Lower leg skin (tissue), 3 donors: ENCODE data around the gene DPYD.

Experiments used
- POLR2A ChIP-seq, 2 donors: fragments of 450-650 bp; IDR thresholded peaks; one replicate each; pipeline ENCODE4 v1.6.1; 2016 to 2017; ENCODE audit warnings: antibody characterized with exemption in 2 of 2, mild to moderate bottlenecking in 1 of 2, moderate library complexity in 1 of 2
- TF ChIP-seq, protein P1 (sequence below), 3 donors: fragments of 450-650 bp; IDR thresholded peaks; one replicate each; pipeline ENCODE4 v1.5.1; 2016; ENCODE audit warnings: antibody characterized with exemption in 3 of 3, mild to moderate bottlenecking in 3 of 3, moderate library complexity in 2 of 3

GRCh38 chr1:97883823-97884222 lies 37.0 kb downstream of the DPYD start:
- TF ChIP-seq, protein P1, sequence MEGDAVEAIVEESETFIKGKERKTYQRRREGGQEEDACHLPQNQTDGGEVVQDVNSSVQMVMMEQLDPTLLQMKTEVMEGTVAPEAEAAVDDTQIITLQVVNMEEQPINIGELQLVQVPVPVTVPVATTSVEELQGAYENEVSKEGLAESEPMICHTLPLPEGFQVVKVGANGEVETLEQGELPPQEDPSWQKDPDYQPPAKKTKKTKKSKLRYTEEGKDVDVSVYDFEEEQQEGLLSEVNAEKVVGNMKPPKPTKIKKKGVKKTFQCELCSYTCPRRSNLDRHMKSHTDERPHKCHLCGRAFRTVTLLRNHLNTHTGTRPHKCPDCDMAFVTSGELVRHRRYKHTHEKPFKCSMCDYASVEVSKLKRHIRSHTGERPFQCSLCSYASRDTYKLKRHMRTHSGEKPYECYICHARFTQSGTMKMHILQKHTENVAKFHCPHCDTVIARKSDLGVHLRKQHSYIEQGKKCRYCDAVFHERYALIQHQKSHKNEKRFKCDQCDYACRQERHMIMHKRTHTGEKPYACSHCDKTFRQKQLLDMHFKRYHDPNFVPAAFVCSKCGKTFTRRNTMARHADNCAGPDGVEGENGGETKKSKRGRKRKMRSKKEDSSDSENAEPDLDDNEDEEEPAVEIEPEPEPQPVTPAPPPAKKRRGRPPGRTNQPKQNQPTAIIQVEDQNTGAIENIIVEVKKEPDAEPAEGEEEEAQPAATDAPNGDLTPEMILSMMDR (IDR thresholded peaks at IDR 0.05), result no peak
- no peak for TF ChIP-seq POLR2A (IDR thresholded peaks at IDR 0.05)
